Stimulated activated CD4-positive, alpha-beta T cell treated with anti-CD3 and anti-CD28 coated beads, Interleukin-1b, Interleukin-23, amount 100 ng/mL, for 1 hour (primary cell): ENCODE measurements around the gene AEN.

ENCODE experiments used
- DNase-seq, 2 donors: peaks; one replicate each; pipeline ENCODE4 v3.0.0-alpha.2; 2020; ENCODE audit warnings: low read depth in 2 of 2

AEN gene

GRCh38 chr15:88613074-88613944, 7.8 kb upstream of the AEN start:
- DNase-seq, result no peak

- no peak for DNase-seq
These were observed 5.6 kb upstream of the AEN start for GRCh38 chr15:88615303-88616107.

- no peak for DNase-seq
These were observed 4.9 kb upstream of the AEN start for GRCh38 chr15:88616240-88616639.

- no peak for DNase-seq
These were observed 4.0 kb upstream of the AEN start for GRCh38 chr15:88617031-88617722.

GRCh38 chr15:88617790-88618189, 3.4 kb upstream of the AEN start:
- DNase-seq, result no peak

GRCh38 chr15:88618686-88619085, 2.5 kb upstream of the AEN start:
- no peak for DNase-seq

- DNase-seq, result no peak
These were observed 1.3 kb upstream of the AEN start for GRCh38 chr15:88619796-88620195.

- no peak for DNase-seq
These were observed 857 bp downstream of the AEN start for GRCh38 chr15:88621789-88622604.

GRCh38 chr15:88622605-88622975, 1.4 kb downstream of the AEN start:
- DNase-seq, result no peak

- no peak for DNase-seq
These were observed 1.9 kb downstream of the AEN start for GRCh38 chr15:88623061-88623460.

- DNase-seq, result no peak
These were observed 2.5 kb downstream of the AEN start for GRCh38 chr15:88623632-88624031.

GRCh38 chr15:88624156-88624970, 3.2 kb downstream of the AEN start:
- DNase-seq, result no peak

- no peak for DNase-seq
These were observed 3.9 kb downstream of the AEN start for GRCh38 chr15:88624971-88625490.

GRCh38 chr15:88625943-88626741, 5.0 kb downstream of the AEN start:
- DNase-seq, result no peak

GRCh38 chr15:88627463-88627862, 6.3 kb downstream of the AEN start:
- DNase-seq, result no peak

- no peak for DNase-seq
These were observed 7.0 kb downstream of the AEN start for GRCh38 chr15:88628018-88628654.

- DNase-seq, result no peak
These were observed 7.9 kb downstream of the AEN start for GRCh38 chr15:88629071-88629470.

- no peak for DNase-seq
These were observed 9.1 kb downstream of the AEN start for GRCh38 chr15:88630141-88630721.
